ENCODE data around the gene NUMA1.

Gene NUMA1

GRCh38 chr11:72001834-72002591 lies 78.3 kb downstream of the NUMA1 start:
- DNase-seq, result no peak

DNA sequence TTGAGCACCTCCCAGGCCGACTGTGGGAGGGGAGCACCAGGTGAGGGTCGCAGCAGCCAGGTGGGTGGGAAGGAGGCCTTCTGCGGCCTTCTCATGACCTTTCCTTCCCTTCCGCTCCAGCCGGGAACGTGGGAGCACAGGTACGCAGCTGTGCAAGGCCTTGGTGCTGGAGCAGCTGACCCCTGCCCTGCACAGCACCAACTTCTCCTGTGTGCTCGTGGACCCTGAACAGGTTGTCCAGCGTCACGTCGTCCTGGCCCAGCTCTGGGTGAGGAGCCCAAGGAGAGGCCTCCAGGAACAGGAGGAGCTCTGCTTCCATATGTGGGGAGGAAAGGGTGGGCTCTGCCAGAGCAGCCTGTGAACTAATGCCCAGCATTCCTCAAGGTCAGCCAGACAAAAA lies 79.1 kb downstream of the NUMA1 start:
- no peak for DNase-seq

DNA sequence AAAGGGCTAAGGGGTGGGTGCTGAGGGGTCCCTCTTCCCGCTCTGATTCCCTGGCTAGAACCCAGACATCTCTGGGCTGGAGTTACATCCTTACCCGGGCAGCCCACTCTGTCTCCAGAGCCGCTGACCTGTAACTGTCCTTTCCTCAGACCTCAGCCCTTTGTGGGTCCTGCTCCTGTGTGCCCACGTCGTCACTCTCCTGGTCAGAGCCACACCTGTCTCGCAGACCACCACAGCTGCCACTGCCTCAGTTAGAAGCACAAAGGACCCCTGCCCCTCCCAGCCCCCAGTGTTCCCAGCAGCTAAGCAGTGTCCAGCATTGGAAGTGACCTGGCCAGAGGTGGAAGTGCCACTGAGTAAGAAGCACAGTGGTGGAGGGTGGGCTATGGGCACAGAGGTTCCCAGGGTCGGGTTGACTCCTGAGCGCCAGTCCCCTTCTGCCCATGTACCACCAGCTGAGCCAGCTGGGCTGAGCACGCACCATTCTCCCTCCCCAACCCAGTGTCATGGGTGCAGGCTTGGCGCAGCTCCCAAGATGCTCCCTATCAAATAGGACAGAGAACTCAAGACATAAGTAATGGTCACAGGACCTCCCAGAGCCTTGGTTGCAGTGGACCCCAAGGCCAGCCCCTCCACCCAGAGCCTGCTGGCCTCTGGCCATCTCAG lies 80.0 kb downstream of the NUMA1 start:
- no peak for DNase-seq

GRCh38 chr11:71999798-72000197 lies 80.5 kb downstream of the NUMA1 start:
- DNase-seq, result no peak

DNA sequence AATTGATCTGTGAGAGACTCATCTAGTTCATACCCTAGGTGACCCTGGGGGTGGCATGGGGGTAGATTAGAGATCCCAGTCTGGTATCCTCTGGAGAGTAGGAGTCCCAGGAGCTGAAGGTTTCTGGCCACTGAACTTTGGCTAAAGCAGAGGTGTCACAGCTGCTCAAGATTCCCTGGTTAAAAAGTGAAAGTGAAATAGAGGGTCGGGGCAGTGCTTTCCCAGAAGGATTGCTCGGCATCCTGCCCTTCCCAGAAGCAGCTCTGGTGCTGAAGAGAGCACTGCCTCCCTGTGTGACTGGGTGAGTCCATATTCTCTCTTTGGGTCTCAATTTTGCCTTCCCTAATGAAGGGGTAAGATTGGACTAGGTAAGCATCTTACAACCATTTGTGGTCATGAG lies 81.0 kb downstream of the NUMA1 start:
- DNase-seq, result no peak

- peak in 2 of 58 donors; percentile 17 to 31 for DNase-seq
These were observed 81.6 kb downstream of the NUMA1 start, which contains the start of gene IL18BP for GRCh38 chr11:71998649-71999310. TSS of gene IL18BP (plus strand) at chr11:71998909. CDS start at chr11:71999985, 1,076 bp downstream.

GRCh38 chr11:71998061-71998460 lies 82.3 kb downstream of the NUMA1 start:
- DNase-seq, result no peak

DNA sequence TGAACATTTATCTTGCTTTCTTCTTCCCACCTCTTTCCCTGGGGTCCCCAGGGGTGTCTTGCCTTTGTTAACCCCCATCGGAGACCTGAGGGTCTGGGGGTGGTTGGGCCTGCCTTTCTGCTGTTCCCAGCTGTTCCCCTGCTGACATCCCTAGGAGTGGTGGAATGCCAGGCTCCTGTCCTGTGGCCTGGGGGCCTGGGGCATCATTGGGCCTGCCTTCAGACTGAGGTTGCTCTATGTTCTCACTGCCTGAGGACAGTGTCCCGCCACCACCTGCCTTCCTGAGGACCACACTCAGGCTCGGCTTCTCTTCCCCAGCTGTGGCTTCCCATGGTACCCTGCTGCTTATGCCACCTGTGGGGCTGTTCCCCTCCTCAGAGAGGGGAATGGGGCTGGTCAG lies 82.7 kb downstream of the NUMA1 start:
- no peak for DNase-seq

GRCh38 chr11:71996946-71997345 lies 83.4 kb downstream of the NUMA1 start:
- no peak for DNase-seq

GRCh38 chr11:71996517-71996916 lies 83.8 kb downstream of the NUMA1 start:
- no peak for DNase-seq

DNA sequence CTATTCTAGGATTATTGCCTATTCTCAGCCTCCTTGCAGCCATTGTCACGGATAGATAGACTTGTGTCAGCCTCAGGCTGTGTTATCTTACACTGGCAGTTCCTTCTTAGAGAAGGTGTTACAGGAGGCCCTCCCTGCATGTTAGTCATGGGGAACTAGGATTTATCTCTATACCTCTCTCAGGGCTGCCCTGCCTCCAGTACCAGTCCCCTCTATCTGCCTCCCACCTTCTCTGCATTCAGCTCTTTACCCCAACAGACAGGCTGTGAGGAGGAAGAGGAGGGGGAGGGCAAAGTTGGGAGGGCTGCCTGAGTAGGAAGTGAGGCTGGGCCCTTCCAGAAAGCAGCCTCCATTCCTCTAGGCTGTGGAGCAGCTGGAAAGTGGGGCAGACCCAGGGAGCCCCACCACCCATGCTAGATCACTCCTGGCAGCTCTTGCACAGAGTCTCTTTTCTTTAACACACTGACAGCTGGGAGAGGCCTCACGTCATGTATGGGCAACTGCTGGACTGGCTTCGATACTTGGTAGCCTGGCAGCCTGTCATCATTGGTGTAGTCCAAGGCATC lies 84.5 kb downstream of the NUMA1 start:
- DNase-seq, result peak in 10 of 58 donors; percentile 18 to 60 (median 40)

- DNase-seq, result no peak
These were observed 85.6 kb downstream of the NUMA1 start for GRCh38 chr11:71994786-71995185.

DNA sequence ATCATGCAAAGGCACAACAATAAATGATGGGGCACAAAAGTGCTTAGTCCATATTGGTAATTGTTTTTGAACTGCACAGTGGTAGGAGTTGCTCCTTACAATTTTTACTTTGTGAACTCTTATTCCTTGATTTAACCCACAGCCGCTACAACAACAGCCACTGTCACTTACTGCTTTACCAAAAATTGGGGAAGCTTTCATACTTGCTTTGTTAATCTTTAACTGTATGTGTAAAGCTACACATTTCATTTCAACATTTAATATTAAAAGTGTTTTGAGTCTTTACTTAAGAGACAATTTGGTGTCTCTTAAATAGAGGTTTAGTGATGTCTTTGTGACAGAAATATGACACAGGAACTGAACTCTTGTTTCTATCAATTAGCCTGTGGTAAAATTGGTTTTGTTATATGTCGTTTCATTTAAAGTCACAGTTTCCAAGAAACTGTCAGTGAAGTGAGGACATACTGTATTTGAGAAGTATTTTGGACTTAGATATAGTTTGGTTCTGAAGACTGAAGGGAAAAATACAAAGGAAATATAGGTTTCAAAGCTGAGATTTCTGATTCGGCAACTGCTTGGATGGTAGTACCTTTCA lies 88.1 kb downstream of the NUMA1 start:
- no peak for DNase-seq

GRCh38 chr11:71991494-71991893 lies 88.8 kb downstream of the NUMA1 start:
- DNase-seq, result no peak

DNA sequence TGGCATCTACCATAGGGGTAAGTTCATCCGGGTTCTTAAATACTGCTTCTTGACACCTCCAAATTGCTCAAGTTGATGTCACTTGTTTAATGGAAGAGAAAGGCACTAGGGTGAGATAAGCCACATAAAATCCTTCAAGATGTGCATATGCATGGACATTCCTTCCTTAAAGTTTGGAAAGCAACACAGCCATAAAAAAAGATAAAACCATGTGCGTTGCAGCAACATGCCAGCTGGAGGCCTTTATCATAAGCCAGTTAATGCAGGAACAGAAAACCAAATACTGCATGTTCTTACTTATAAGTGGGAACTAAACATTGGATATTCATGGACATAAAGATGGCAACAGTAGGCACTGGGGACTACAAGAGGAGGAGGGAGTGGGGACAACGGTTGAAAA lies 89.6 kb downstream of the NUMA1 start:
- DNase-seq, result no peak

- no peak for DNase-seq
These were observed 92.3 kb downstream of the NUMA1 start for GRCh38 chr11:71988050-71988449.

DNA sequence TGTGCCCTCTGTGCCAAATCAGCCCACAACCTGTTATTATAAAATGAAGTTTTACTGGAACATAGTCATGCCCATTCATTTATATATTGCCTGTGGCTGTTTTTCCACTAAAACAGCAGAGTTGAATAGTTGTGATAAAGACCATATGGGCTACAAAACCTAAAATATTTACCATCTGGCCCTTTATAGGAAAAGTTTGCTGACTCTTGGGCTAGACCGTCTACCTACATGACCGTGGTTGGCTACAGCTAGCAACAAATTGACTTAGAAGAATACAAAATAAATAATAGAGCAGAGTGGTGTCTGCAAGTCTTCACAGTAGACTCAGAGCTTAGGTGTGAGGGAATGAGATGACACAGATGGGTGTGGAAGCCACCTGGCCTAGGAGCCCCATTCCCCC lies 92.8 kb downstream of the NUMA1 start:
- DNase-seq, result no peak

DNA sequence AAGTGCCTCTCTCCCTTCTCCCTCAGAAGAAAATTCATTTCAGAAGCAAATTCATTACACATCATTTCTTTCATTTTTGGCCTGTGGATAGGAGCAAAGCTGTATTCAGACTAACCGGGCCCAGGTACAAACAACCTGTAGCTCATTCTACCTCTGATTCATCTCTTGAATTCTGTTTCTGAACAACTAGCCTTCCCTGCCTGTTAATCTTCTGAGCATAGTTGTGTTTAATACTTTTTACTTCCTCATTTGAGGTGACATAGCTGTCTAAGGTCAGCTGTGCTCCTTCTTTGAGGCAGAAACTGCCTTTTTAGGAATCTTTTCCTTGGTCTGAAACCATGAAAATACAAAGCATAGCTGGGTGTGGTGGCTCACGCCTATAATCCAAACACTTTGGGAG lies 94.2 kb downstream of the NUMA1 start:
- no peak for DNase-seq

GRCh38 chr11:71979602-71980001 lies 100.7 kb downstream of the NUMA1 start:
- DNase-seq, result peak in 3 of 58 donors; percentile 28 to 61 (median 54)

GRCh38 chr11:71979094-71979493 lies 101.2 kb downstream of the NUMA1 start:
- no peak for DNase-seq

DNA sequence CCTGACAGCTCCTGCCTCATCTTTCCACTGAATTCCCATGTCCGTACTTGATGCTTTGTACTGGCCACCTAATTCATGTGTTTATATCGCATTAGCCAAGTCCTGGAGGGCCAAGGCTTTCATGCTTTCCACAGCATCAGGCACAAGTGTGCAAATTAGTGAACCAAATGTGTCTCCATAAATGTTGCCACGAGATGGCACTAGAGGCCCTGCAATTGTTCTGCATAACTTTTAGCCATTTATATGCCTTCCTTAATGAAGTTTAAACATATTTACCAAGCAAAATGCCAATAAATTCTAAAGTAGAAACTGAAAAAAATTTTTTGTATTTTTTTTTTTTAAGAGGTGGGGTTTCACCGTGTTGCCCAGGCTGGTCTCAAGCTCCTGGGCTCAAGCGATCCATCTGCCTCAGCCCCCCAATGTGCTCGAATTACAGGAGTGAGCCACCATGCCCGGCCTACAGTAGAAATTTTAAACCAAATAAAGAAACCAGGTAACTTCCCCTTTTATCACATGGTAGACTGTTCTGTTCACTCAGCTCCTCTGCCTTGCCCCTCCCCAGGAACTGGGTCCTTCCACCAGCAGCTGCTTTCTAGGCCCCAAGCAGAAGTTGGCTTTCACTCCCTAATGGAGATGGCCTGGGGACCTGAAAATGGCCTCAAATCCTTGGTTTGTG lies 102.5 kb downstream of the NUMA1 start:
- peak in 28 of 58 donors; percentile 11 to 69 (median 33) for DNase-seq

Data from anterior cingulate cortex (tissue), 58 donors.